IMR-90 (cell line): ENCODE results near the gene MIR17HG. TPM values are rescaled to one million over a fixed set of nuclear protein-coding genes. Genes with fewer than 3 reads are reported as not detected.

Experiments used
- ATAC-seq: fragments of 200-7000 bp; cut with Tn5 transposase; 2 replicates; pipeline ENCODE4 v1.9.1; 2020; ENCODE audit warnings: low read depth, mild to moderate bottlenecking, moderate library complexity
- BruUV-seq: library from RNA; stranded (reverse); fragments of 400-500 nt; replicated peaks from 2 replicates; lab custom pipeline; 2021; lab: Mats Ljungman, UMichigan
- CTCF ChIA-PET: fragments of 300-600 bp; formaldehyde crosslinking; extraction: SDS; loops from one replicate; lab custom pipeline; 2021; ENCODE audit warnings: antibody characterized with exemption; lab: Yijun Ruan, JAX
- POLR2A ChIA-PET: fragments of 300-600 bp; sonication (Branson Sonifier 250); formaldehyde crosslinking; loops from one replicate; lab custom pipeline; 2022; ENCODE audit warnings: antibody characterized with exemption; ENCODE audit not compliant: unreplicated experiment; lab: Charles Lee
- DNase-seq: peaks from one replicate; pipeline ENCODE4 v3.0.0; 2013
- H2AFZ ChIP-seq: replicated peaks from 2 replicates; pipeline ENCODE3; 2013; ENCODE audit warnings: low read length, mild to moderate bottlenecking; ENCODE audit not compliant: poor library complexity
- H2AK5ac ChIP-seq: 2 replicates; pipeline ENCODE4 v1.6.1; 2013; ENCODE audit warnings: low read depth, low read length, inconsistent platforms
- H2AK9ac ChIP-seq: replicated peaks from 2 replicates; pipeline ENCODE3; 2013; ENCODE audit warnings: mild to moderate bottlenecking, low read depth, low read length, moderate library complexity; ENCODE audit not compliant: poor library complexity
- H2BK120ac ChIP-seq: 2 replicates; pipeline ENCODE4 v1.6.1; 2013; ENCODE audit warnings: low read depth, low read length, inconsistent platforms
- H2BK15ac ChIP-seq: 3 replicates; pipeline ENCODE4 v1.6.1; 2013; ENCODE audit warnings: low read depth, low read length, inconsistent platforms
- H2BK20ac ChIP-seq: 2 replicates; pipeline ENCODE4 v1.6.1; 2013; ENCODE audit warnings: low read depth, mild to moderate bottlenecking, inconsistent platforms, low read length, moderate library complexity
- H2BK5ac ChIP-seq: 2 replicates; pipeline ENCODE4 v1.6.1; 2013; ENCODE audit warnings: mild to moderate bottlenecking, low read depth, low read length, inconsistent platforms; ENCODE audit not compliant: poor library complexity, severe bottlenecking
- H3K14ac ChIP-seq: replicated peaks from 2 replicates; pipeline ENCODE4 v1.6.1; 2013; ENCODE audit warnings: low read depth, low read length, inconsistent platforms
- H3K18ac ChIP-seq: 2 replicates; pipeline ENCODE4 v1.6.1; 2013; ENCODE audit warnings: low read depth, low read length, control low read depth
- H3K23ac ChIP-seq: 2 replicates; pipeline ENCODE4 v1.6.1; 2013; ENCODE audit warnings: low read depth, low read length, inconsistent platforms
- H3K27ac ChIP-seq: 2 replicates; pipeline ENCODE4 v1.5.1; 2013; ENCODE audit warnings: mild to moderate bottlenecking, control low read depth, low read length; ENCODE audit not compliant: insufficient read depth
- H3K27me3 ChIP-seq: 2 replicates; pipeline ENCODE4 v1.6.1; 2013; ENCODE audit warnings: low read length; ENCODE audit not compliant: control insufficient read depth, insufficient read depth
- H3K36me3 ChIP-seq: 2 replicates; pipeline ENCODE4 v1.6.1; 2013; ENCODE audit warnings: low read length, mixed read lengths; ENCODE audit not compliant: control insufficient read depth, insufficient read depth
- H3K4ac ChIP-seq: 2 replicates; pipeline ENCODE4 v1.6.1; 2013; ENCODE audit warnings: low read depth, low read length, inconsistent platforms
- H3K4me1 ChIP-seq: 2 replicates; pipeline ENCODE4 v1.6.1; 2013; ENCODE audit warnings: low read length, mixed read lengths; ENCODE audit not compliant: control insufficient read depth, insufficient read depth
- H3K4me2 ChIP-seq: 2 replicates; pipeline ENCODE4 v1.6.1; 2013; ENCODE audit warnings: low read depth, mild to moderate bottlenecking, control low read depth, low read length, moderate library complexity
- H3K4me3 ChIP-seq: 2 replicates; pipeline ENCODE4 v1.5.1; 2013; ENCODE audit warnings: low read depth, mild to moderate bottlenecking, control low read depth, low read length, moderate library complexity; ENCODE audit not compliant: insufficient read depth
- H3K56ac ChIP-seq: 2 replicates; pipeline ENCODE4 v1.6.1; 2013; ENCODE audit warnings: low read length, inconsistent platforms; ENCODE audit not compliant: insufficient read depth; ENCODE audit errors: extremely low read depth
- H3K79me1 ChIP-seq, 2 experiments: 2 replicates each; pipeline ENCODE4 v1.6.1; 2013; ENCODE audit warnings: low read length in 2 of 2, inconsistent platforms in 1 of 2, low read depth in 1 of 2
- H3K9ac ChIP-seq: 2 replicates; pipeline ENCODE4 v1.6.1; 2013; ENCODE audit warnings: low read depth, low read length, control low read depth
- H3K9me1 ChIP-seq: 2 replicates; pipeline ENCODE4 v1.6.1; 2013; ENCODE audit warnings: low read length, inconsistent platforms; ENCODE audit not compliant: insufficient read depth
- H3K9me3 ChIP-seq: 2 replicates; pipeline ENCODE4 v1.6.1; 2013; ENCODE audit warnings: low read length; ENCODE audit not compliant: control insufficient read depth, insufficient read depth
- H4K20me1 ChIP-seq: 2 replicates; pipeline ENCODE4 v1.6.1; 2013; ENCODE audit warnings: low read length, inconsistent platforms; ENCODE audit not compliant: insufficient read depth
- H4K5ac ChIP-seq: 2 replicates; pipeline ENCODE4 v1.6.1; 2013; ENCODE audit warnings: mild to moderate bottlenecking, low read depth, low read length, control low read depth
- H4K8ac ChIP-seq, 2 experiments: 2 replicates each; pipeline ENCODE4 v1.6.1; 2013; ENCODE audit warnings: low read depth in 2 of 2, low read length in 2 of 2, control low read depth in 1 of 2, inconsistent platforms in 1 of 2
- H4K91ac ChIP-seq: 2 replicates; pipeline ENCODE4 v1.6.1; 2013; ENCODE audit warnings: low read depth, low read length, inconsistent platforms; ENCODE audit not compliant: insufficient read depth
- BHLHE40 ChIP-seq: fragments of 150-350 bp; IDR thresholded peaks from 2 replicates; pipeline ENCODE4 v1.6.1; 2016; ENCODE audit warnings: mild to moderate bottlenecking, low read depth, low read length
- CEBPB ChIP-seq: IDR thresholded peaks from 2 replicates; pipeline ENCODE4 v1.6.1; 2012; ENCODE audit warnings: low read depth, low read length, improper control_type of control experiment
- CTCF ChIP-seq: conservative IDR thresholded peaks from 2 replicates; pipeline ENCODE4 v1.5.1; 2012; ENCODE audit warnings: mild to moderate bottlenecking, low read depth, low read length, improper control_type of control experiment
- ELK1 ChIP-seq: fragments of 150-350 bp; IDR thresholded peaks from 2 replicates; pipeline ENCODE4 v1.6.1; 2016; ENCODE audit warnings: low read depth, mild to moderate bottlenecking, low read length, moderate library complexity, borderline replicate concordance
- FOS ChIP-seq: fragments of 150-350 bp; IDR thresholded peaks from 2 replicates; pipeline ENCODE4 v1.6.1; 2016; ENCODE audit warnings: low read depth, low read length
- MAFK ChIP-seq: IDR thresholded peaks from 2 replicates; pipeline ENCODE4 v1.6.1; 2012; ENCODE audit warnings: low read depth, low read length, improper control_type of control experiment
- MAZ ChIP-seq: IDR thresholded peaks from 2 replicates; pipeline ENCODE4 v1.6.1; 2012; ENCODE audit warnings: low read depth, mild to moderate bottlenecking, low read length, improper control_type of control experiment, moderate library complexity, borderline replicate concordance
- MXI1 ChIP-seq: IDR thresholded peaks from 2 replicates; pipeline ENCODE4 v1.6.1; 2012; ENCODE audit warnings: low read depth, mild to moderate bottlenecking, low read length, moderate library complexity, borderline replicate concordance
- POLR2A ChIP-seq: IDR thresholded peaks from 2 replicates; pipeline ENCODE4 v1.6.1; 2012; ENCODE audit warnings: mild to moderate bottlenecking, low read depth, low read length
- RAD21 ChIP-seq: IDR thresholded peaks from 2 replicates; pipeline ENCODE4 v1.6.1; 2012; ENCODE audit warnings: low read length, improper control_type of control experiment
- RCOR1 ChIP-seq: IDR thresholded peaks from 2 replicates; pipeline ENCODE4 v1.6.1; 2012; ENCODE audit warnings: mild to moderate bottlenecking, low read length, improper control_type of control experiment; ENCODE audit not compliant: insufficient replicate concordance
- RFX5 ChIP-seq: IDR thresholded peaks from 2 replicates; pipeline ENCODE4 v1.8.0; 2012; ENCODE audit warnings: low read depth, mild to moderate bottlenecking, low read length, moderate library complexity
- SMC3 ChIP-seq: fragments of 150-350 bp; IDR thresholded peaks from 2 replicates; pipeline ENCODE4 v1.6.1; 2016; ENCODE audit warnings: low read depth, mild to moderate bottlenecking, antibody characterized with exemption, low read length, moderate library complexity
- WGBS, 2 experiments: methylation state at CpG; one replicate each; pipeline versions ENCODE4 v1.1.5 to v1.1.7; 2013; ENCODE audit warnings: missing lambda C conversion rate in 2 of 2; ENCODE audit not compliant: insufficient read length in 1 of 2; ENCODE audit errors: extremely low coverage in 2 of 2; 5-methylcytosine and 5-hydroxymethylcytosine counted together
- dilution Hi-C: fragments of 300-500 bp; cut with HindIII; formaldehyde crosslinking; loops from one replicate; pipeline ENCODE4 v1.14.3; 2018; ENCODE audit warnings: low sequenced_read_pairs; ENCODE audit not compliant: unreplicated experiment
- in situ Hi-C: fragments of 300-500 bp; cut with MboI; formaldehyde crosslinking; loops from 3 replicates; pipeline ENCODE4 v1.14.3; 2019; ENCODE audit warnings: low sequenced_read_pairs, inconsistent platforms, mixed read lengths
- intact Hi-C: fragments of 100-400 bp; cut with micrococcal nuclease; formaldehyde crosslinking; loops from 2 replicates; pipeline ENCODE4 v1.10.0; 2022
- polyA plus RNA-seq, 3 experiments: library from polyadenylated mRNA; depleted of rRNA; stranded (reverse); fragments of >200 nt; gene quantifications; 2 replicates each; pipeline ENCODE4 v1.2.3, GENCODE V29; 2012; ENCODE audit warnings: low replicate concordance in 1 of 3
- total RNA-seq: library from RNA; depleted of rRNA; stranded (reverse); fragments of >200 nt; gene quantifications from 2 replicates; pipeline ENCODE4 v1.2.3, GENCODE V29; 2012
- TF ChIP-seq, protein P1 (sequence below): fragments of 150-350 bp; IDR thresholded peaks from 2 replicates; pipeline ENCODE4 v1.6.1; 2017; ENCODE audit warnings: mild to moderate bottlenecking, antibody characterized with exemption, low read length, low read depth

The MIR17HG gene
- total and polyA plus RNA-seq, 2 of the 4 experiments (the other 2 are of a cell fraction) = 0.77 to 3.0 TPM

GRCh38 chr13:91355099-91355825, 7.8 kb downstream of the MIR17HG start:
- ATAC-seq = no peak
- Histone ChIP-seq H3K14ac (no peak overlapping the region), H2BK15ac (no peak overlapping the region), H3K9me3 (no peaks in the 10 kb centered on the region), H4K8ac (no peak overlapping the region), H4K91ac (no peak overlapping the region), H3K23ac (no peak overlapping the region), H3K4ac (no peak overlapping the region), H2BK120ac (no peak overlapping the region), H3K9ac (no peak overlapping the region), H2BK5ac (no peak overlapping the region), H3K56ac (no peak overlapping the region), H3K4me3 (no peak overlapping the region), H2AFZ (no peak overlapping the region), H3K4me2 (no peak overlapping the region), H3K9me1 (0 out of 2 replicates have a peak, but pooled peaks cover 4% of the 10 kb centered on the region), H3K4me1 (peaks cover 3% of the 10 kb centered on the region), H3K27me3 (no peaks in the 10 kb centered on the region), H3K27ac (no peak overlapping the region), H4K20me1 (peaks cover 12% of the 10 kb centered on the region), H3K36me3 (peaks cover 15% of the 10 kb centered on the region), H2BK20ac (no peak overlapping the region), H2AK5ac (no peak overlapping the region), H4K5ac (no peak overlapping the region), H3K79me1 (peaks cover 13 to 19% of the 10 kb centered on the region in 2 experiments), H3K18ac (no peak overlapping the region), H2AK9ac (no peak overlapping the region)
- intact Hi-C loops (no loop called here), dilution Hi-C loops (no loop called here), in situ Hi-C loops (no loop called here)
- ChIA-PET POLR2A (no interaction called here), CTCF (no interaction called here)
- BruUV-seq = no TSS peak
- WGBS, 2 experiments = 93% methylated on average over 3 of the region's 6 CpGs; no CpG with 5 or more reads in 1 of the 2 experiments
- no peak for TF ChIP-seq RCOR1
- TF ChIP-seq SMC3 = no peak
- TF ChIP-seq RFX5 = no peak
- no peak for TF ChIP-seq MAZ
- TF ChIP-seq FOS = no peak
- no peak for TF ChIP-seq MXI1
- TF ChIP-seq ELK1 = no peak
- no peak for TF ChIP-seq CTCF
- TF ChIP-seq, protein P1, sequence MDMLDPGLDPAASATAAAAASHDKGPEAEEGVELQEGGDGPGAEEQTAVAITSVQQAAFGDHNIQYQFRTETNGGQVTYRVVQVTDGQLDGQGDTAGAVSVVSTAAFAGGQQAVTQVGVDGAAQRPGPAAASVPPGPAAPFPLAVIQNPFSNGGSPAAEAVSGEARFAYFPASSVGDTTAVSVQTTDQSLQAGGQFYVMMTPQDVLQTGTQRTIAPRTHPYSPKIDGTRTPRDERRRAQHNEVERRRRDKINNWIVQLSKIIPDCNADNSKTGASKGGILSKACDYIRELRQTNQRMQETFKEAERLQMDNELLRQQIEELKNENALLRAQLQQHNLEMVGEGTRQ = no peak
- TF ChIP-seq BHLHE40 = no peak
- no peak for TF ChIP-seq RAD21
- TF ChIP-seq MAFK = no peak
- no peak for TF ChIP-seq POLR2A
- TF ChIP-seq CEBPB = no peak
- no peak for DNase-seq
